Thyroid gland (tissue), 4 donors: ENCODE results near the gene SAFB2. TPM values are rescaled to one million over a fixed set of nuclear protein-coding genes. Genes with fewer than 3 reads are reported as not detected.

Source experiments
- DNase-seq, 2 donors: peaks; one replicate each; pipeline ENCODE4 v3.0.0-alpha.2; 2019
- H3K27ac ChIP-seq, 3 donors: fragments of 200-600 bp; sonication (generic); 1 replicate in 2 of 3; 2 replicates in 1 of 3; pipeline ENCODE4 v1.5.1; 2016 to 2019; ENCODE audit warnings: mild to moderate bottlenecking in 1 of 3, moderate library complexity in 1 of 3
- H3K27me3 ChIP-seq: fragments of 200-600 bp; sonication (generic); one replicate; pipeline ENCODE4 v1.5.1; 2019
- H3K36me3 ChIP-seq, 2 donors: fragments of 200-600 bp; sonication (generic); one replicate each; pipeline ENCODE4 v1.5.1; 2016 to 2019
- H3K4me1 ChIP-seq, 2 donors: fragments of 200-600 bp; sonication (generic); one replicate each; pipeline ENCODE4 v1.5.1; 2017 to 2019
- H3K4me3 ChIP-seq, 3 donors: fragments of 200-600 bp; sonication (generic); replicated peaks in 1 of 3; 1 replicate in 2 of 3; 2 replicates in 1 of 3; pipeline ENCODE4 v1.5.1; 2016; ENCODE audit warnings: mild to moderate bottlenecking in 1 of 3
- H3K9me3 ChIP-seq: fragments of 200-600 bp; sonication (generic); one replicate; pipeline ENCODE4 v1.5.1; 2017
- CTCF ChIP-seq, 6 experiments: fragments of 200-600 bp in 3 of 6; fragments of 450-650 bp in 3 of 6; sonication (generic) in 3 of 6; IDR thresholded peaks; one replicate each; pipeline ENCODE4 v1.5.1; 2016 to 2019; ENCODE audit warnings: antibody characterized with exemption in 6 of 6, mild to moderate bottlenecking in 2 of 6, inconsistent platforms in 1 of 6, moderate library complexity in 1 of 6
- POLR2A ChIP-seq, 2 donors: fragments of 450-650 bp; IDR thresholded peaks; one replicate each; pipeline ENCODE4 v1.6.1; 2017; ENCODE audit warnings: antibody characterized with exemption in 2 of 2, mild to moderate bottlenecking in 2 of 2, moderate library complexity in 1 of 2
- WGBS, 2 donors: methylation state at CpG; one replicate each; pipeline ENCODE4 v1.1.5; 2017; 5-methylcytosine and 5-hydroxymethylcytosine counted together
- intact Hi-C: fragments of 100-400 bp; cut with DNase I; formaldehyde crosslinking; loops from one replicate; pipeline ENCODE4 v1.15.1; 2023
- total RNA-seq, 4 donors: library from RNA; depleted of rRNA; stranded (reverse); fragments of >200 nt; gene quantifications; one replicate each; pipeline ENCODE4 v1.2.3, GENCODE V29; 2016

Gene SAFB2
- total RNA-seq, 4 donors from 2014 or later: 52.2 to 74.5 (median 65.3) TPM

- 71 to 76% methylated on average over 9 of the region's 9 CpGs for WGBS, 2 donors
- peaks cover 18 to 24% of the 10 kb centered on the region in 2 donors for H3K36me3 ChIP-seq
- H3K9me3 ChIP-seq: no peaks in the 10 kb centered on the region
- H3K27ac ChIP-seq: peak overlapping the region in 1 of 3 donors; percentile 5
- no peak overlapping the region for H3K4me3 ChIP-seq
- DNase-seq: no peak
- intact Hi-C loops: no loop called here
- TF ChIP-seq POLR2A (IDR thresholded peaks at IDR 0.05): no peak
- TF ChIP-seq CTCF (IDR thresholded peaks at IDR 0.05): no peak
- peaks cover 15 to 41% of the 10 kb centered on the region in 2 donors for H3K4me1 ChIP-seq
- no peaks in the 10 kb centered on the region for H3K27me3 ChIP-seq
Observed at GRCh38 chr19:5631567-5632240, 9.1 kb upstream of the SAFB2 start.

GRCh38 chr19:5628919-5629481 is 6.4 kb upstream of the SAFB2 start:
- Histone ChIP-seq H3K36me3 (peaks cover 23 to 28% of the 10 kb centered on the region in 2 donors), H3K27ac (no peak overlapping the region), H3K4me3 (no peak overlapping the region), H3K4me1 (peaks cover 27 to 62% of the 10 kb centered on the region in 2 donors), H3K9me3 (no peaks in the 10 kb centered on the region), H3K27me3 (no peaks in the 10 kb centered on the region)
- 86 to 88% methylated on average over 9 of the region's 9 CpGs for WGBS, 2 donors
- intact Hi-C loops: loop anchor here (10.0 kb wide), 1 partner anchor 66 kb away; the partner anchor contains the start of gene RPL36
- DNase-seq: no peak
- TF ChIP-seq CTCF (IDR thresholded peaks at IDR 0.05) (no peak), POLR2A (IDR thresholded peaks at IDR 0.05) (no peak)

- Histone ChIP-seq H3K9me3 (no peaks in the 10 kb centered on the region), H3K4me3 (no peak overlapping the region), H3K27ac (no peak overlapping the region), H3K4me1 (peaks cover 27 to 62% of the 10 kb centered on the region in 2 donors), H3K27me3 (no peaks in the 10 kb centered on the region), H3K36me3 (peaks cover 23 to 28% of the 10 kb centered on the region in 2 donors)
- TF ChIP-seq POLR2A (IDR thresholded peaks at IDR 0.05): no peak
- no peak for TF ChIP-seq CTCF (IDR thresholded peaks at IDR 0.05)
- intact Hi-C loops: loop anchor here (10.0 kb wide), 1 partner anchor 66 kb away; the partner anchor contains the start of gene RPL36
- WGBS, 2 donors: 85 to 86% methylated on average over 1 of the region's 1 CpG
- DNase-seq: no peak
Observed at GRCh38 chr19:5628461-5628860, 5.9 kb upstream of the SAFB2 start.

GRCh38 chr19:5627395-5627904 is 4.9 kb upstream of the SAFB2 start:
- intact Hi-C loops: loop anchor here (10.0 kb wide), 1 partner anchor 67 kb away; the partner anchor contains the start of gene RPL36
- no peak for DNase-seq
- peaks cover 27 to 54% of the 10 kb centered on the region in 2 donors for H3K4me1 ChIP-seq
- peaks cover 23 to 28% of the 10 kb centered on the region in 2 donors for H3K36me3 ChIP-seq
- H3K27ac ChIP-seq: no peak overlapping the region
- no peaks in the 10 kb centered on the region for H3K27me3 ChIP-seq
- no peak overlapping the region for H3K4me3 ChIP-seq
- no peaks in the 10 kb centered on the region for H3K9me3 ChIP-seq
- WGBS, 2 donors: 75 to 77% methylated on average over 6 of the region's 6 CpGs
- TF ChIP-seq CTCF (IDR thresholded peaks at IDR 0.05) (no peak), POLR2A (IDR thresholded peaks at IDR 0.05) (no peak)

- intact Hi-C loops: loop anchor here (10.0 kb wide), 1 partner anchor 69 kb away; the partner anchor contains the start of gene RPL36
- no peaks in the 10 kb centered on the region for H3K9me3 ChIP-seq
- WGBS, 2 donors: 76 to 85% methylated on average over 12 of the region's 12 CpGs
- peaks cover 23 to 28% of the 10 kb centered on the region in 2 donors for H3K36me3 ChIP-seq
- DNase-seq: no peak
- H3K4me1 ChIP-seq: peaks cover 27 to 55% of the 10 kb centered on the region in 2 donors
- H3K27me3 ChIP-seq: no peaks in the 10 kb centered on the region
- TF ChIP-seq POLR2A (IDR thresholded peaks at IDR 0.05): no peak
- no peak for TF ChIP-seq CTCF (IDR thresholded peaks at IDR 0.05)
- no peak overlapping the region for H3K27ac ChIP-seq
- no peak overlapping the region for H3K4me3 ChIP-seq
Observed at GRCh38 chr19:5625641-5626040, 3.1 kb upstream of the SAFB2 start.
